ENCODE measurements around the gene HYAL3. TPM values are rescaled to one million over a fixed set of nuclear protein-coding genes. Genes with fewer than 3 reads are reported as not detected.
"Not testable (repeated sequence)": the region's sequence is repeated elsewhere in the genome, so short reads cannot be mapped to it uniquely, and the experiment has no call there.

The HYAL3 gene
- total RNA-seq, 2 experiments from 2014 or later: 3.0 to 3.2 TPM

GRCh38 chr3:50274371-50275104 is 24.7 kb downstream of the HYAL3 start:
- peak; percentile 75 for TF ChIP-seq CTCF (IDR thresholded peaks at IDR 0.05)
- H3K27me3 ChIP-seq (ENCODE audit: control insufficient read depth in 1 of 2, insufficient read depth in 2 of 2, low read length in 2 of 2): peaks cover 37 to 45% of the 10 kb centered on the region in 2 experiments
- Mint-ChIP-seq H3K4me1 (ENCODE audit: low read depth) (peaks cover 30% of the 10 kb centered on the region), H3K9me3 (no peaks in the 10 kb centered on the region), H3K27me3 (peaks cover 50% of the 10 kb centered on the region), H3K27ac (no peak overlapping the region), H3K4me3 (no peak overlapping the region), H3K36me3 (ENCODE audit: low read depth) (no peaks in the 10 kb centered on the region)
- H3K27ac ChIP-seq (ENCODE audit: low read depth in 1 of 2, low read length in 2 of 2): no peak overlapping the region
- CTCF ChIA-PET: interaction anchor here (1.2 to 2.6 kb wide), 5 partner anchors 9 to 80 kb away, joined by 3 to 11 read pairs (median 4); no protein-coding TSS in a partner anchor
- ATAC-seq (ENCODE audit: poor library complexity) (peak; percentile 62), DNase-seq (peak; percentile 36 to 87 (median 66))
- H3K4me1 ChIP-seq (ENCODE audit: insufficient read depth, low read length): peaks cover 40% of the 10 kb centered on the region
- H3K36me3 ChIP-seq (ENCODE audit: insufficient read depth, low read length): no peaks in the 10 kb centered on the region
- H3K9me3 ChIP-seq (ENCODE audit: control insufficient read depth in 1 of 2, insufficient read depth in 1 of 2, low read length in 2 of 2): peaks cover 0 to 17% of the 10 kb centered on the region in 2 experiments
- intact Hi-C loops (cut with DNase I, micrococcal nuclease): loop anchor here (1.0 to 10.0 kb wide), 3 partner anchors 50 to 270 kb away; no protein-coding TSS in a partner anchor
- POLR2A ChIA-PET: interaction anchor here (0.9 kb wide), 1 partner anchor 28 kb away, joined by 3 read pairs; no protein-coding TSS in a partner anchor
- H3K4me3 ChIP-seq (ENCODE audit: low read length): no peak overlapping the region

DNA sequence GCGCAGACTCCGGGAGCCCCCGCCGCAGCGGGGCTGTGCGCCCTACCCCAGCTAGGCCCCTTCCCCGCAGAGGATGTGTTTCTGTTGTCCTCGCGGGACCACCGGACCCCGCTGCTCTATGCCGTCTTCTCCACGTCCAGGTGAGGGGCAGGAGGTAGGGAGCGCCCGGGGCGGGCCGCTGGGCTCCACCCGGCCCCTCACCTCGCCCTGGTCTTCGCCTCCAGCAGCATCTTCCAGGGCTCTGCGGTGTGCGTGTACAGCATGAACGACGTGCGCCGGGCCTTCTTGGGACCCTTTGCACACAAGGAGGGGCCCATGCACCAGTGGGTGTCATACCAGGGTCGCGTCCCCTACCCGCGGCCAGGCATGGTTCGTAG is 25.5 kb downstream of the HYAL3 start:
- H3K27me3 Mint-ChIP-seq: peaks cover 52% of the 10 kb centered on the region
- Histone ChIP-seq H3K4me1 (ENCODE audit: insufficient read depth, low read length) (peaks cover 40% of the 10 kb centered on the region), H3K4me3 (ENCODE audit: low read length) (no peak overlapping the region), H3K9me3 (ENCODE audit: control insufficient read depth in 1 of 2, insufficient read depth in 1 of 2, low read length in 2 of 2) (peaks cover 0 to 17% of the 10 kb centered on the region in 2 experiments), H3K36me3 (ENCODE audit: insufficient read depth, low read length) (no peaks in the 10 kb centered on the region), H3K27me3 (ENCODE audit: control insufficient read depth in 1 of 2, insufficient read depth in 2 of 2, low read length in 2 of 2) (peaks cover 35 to 45% of the 10 kb centered on the region in 2 experiments), H3K27ac (ENCODE audit: low read depth in 1 of 2, low read length in 2 of 2) (no peak overlapping the region)
- H3K27ac Mint-ChIP-seq: no peak overlapping the region
- no peak overlapping the region for H3K4me3 Mint-ChIP-seq
- intact Hi-C loops (cut with DNase I, micrococcal nuclease): loop anchor here (1.0 to 10.0 kb wide), 7 partner anchors 27 to 271 kb away; no protein-coding TSS in a partner anchor
- DNase-seq: no peak
- ATAC-seq (ENCODE audit: poor library complexity): no peak
- H3K4me1 Mint-ChIP-seq (ENCODE audit: low read depth): peaks cover 30% of the 10 kb centered on the region
- ChIA-PET POLR2A (no interaction called here), CTCF (no interaction called here)
- H3K36me3 Mint-ChIP-seq (ENCODE audit: low read depth): no peaks in the 10 kb centered on the region
- no peaks in the 10 kb centered on the region for H3K9me3 Mint-ChIP-seq
- no peak for TF ChIP-seq CTCF (IDR thresholded peaks at IDR 0.05)

DNA sequence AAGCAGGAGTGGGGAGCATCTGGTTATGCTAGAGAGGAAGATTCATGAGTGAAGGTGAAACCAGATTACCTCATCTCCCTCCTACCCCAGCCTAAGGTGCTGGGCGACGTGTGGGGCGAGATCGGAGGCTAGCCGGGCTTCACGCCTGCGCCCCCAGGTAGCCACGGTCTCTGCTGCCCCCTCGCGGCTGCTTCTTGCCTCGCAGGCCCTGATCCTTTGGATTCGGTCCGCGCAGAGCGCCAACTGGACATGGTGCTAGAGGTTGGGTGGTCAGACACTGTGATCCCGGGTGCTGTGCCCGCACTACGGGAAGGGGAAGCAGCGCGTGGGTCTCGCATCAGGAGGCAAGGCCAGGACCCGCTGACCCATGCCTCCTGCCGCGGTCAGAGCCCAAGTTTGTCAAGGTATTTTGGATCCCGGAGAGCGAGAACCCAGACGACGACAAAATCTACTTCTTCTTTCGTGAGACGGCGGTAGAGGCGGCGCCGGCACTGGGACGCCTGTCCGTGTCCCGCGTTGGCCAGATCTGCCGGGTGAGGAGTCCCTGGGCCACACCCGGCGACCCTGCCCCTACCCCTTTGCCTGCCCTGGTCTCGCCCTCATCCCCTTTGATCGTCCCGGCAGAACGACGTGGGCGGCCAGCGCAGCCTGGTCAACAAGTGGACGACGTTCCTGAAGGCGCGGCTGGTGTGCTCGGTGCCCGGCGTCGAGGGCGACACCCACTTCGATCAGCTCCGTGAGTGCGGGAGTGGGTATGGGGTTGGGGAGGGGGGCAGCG is 26.1 kb downstream of the HYAL3 start:
- ChIA-PET CTCF (interaction anchor here (0.9 kb wide), 1 partner anchor 78 kb away, joined by 3 read pairs; no protein-coding TSS in a partner anchor), POLR2A (no interaction called here)
- H3K36me3 Mint-ChIP-seq (ENCODE audit: low read depth): no peaks in the 10 kb centered on the region
- peak; percentile 70 to 92 (median 84) for DNase-seq
- Histone ChIP-seq H3K36me3 (ENCODE audit: insufficient read depth, low read length) (no peaks in the 10 kb centered on the region), H3K4me3 (ENCODE audit: low read length) (peak overlapping the region; percentile 6), H3K9me3 (ENCODE audit: control insufficient read depth in 1 of 2, insufficient read depth in 1 of 2, low read length in 2 of 2) (peaks cover 0 to 17% of the 10 kb centered on the region in 2 experiments), H3K4me1 (ENCODE audit: insufficient read depth, low read length) (peaks cover 40% of the 10 kb centered on the region), H3K27me3 (ENCODE audit: control insufficient read depth in 1 of 2, insufficient read depth in 2 of 2, low read length in 2 of 2) (peaks cover 35 to 45% of the 10 kb centered on the region in 2 experiments), H3K27ac (ENCODE audit: low read depth in 1 of 2, low read length in 2 of 2) (no peak overlapping the region)
- peak; percentile 78 for ATAC-seq (ENCODE audit: poor library complexity)
- peaks cover 30% of the 10 kb centered on the region for H3K4me1 Mint-ChIP-seq (ENCODE audit: low read depth)
- intact Hi-C loops (cut with DNase I, micrococcal nuclease): loop anchor here (1.0 to 10.0 kb wide), 6 partner anchors 26 to 272 kb away; no protein-coding TSS in a partner anchor
- H3K9me3 Mint-ChIP-seq: no peaks in the 10 kb centered on the region
- peak; percentile 92 for TF ChIP-seq CTCF (IDR thresholded peaks at IDR 0.05)
- no peak overlapping the region for H3K27ac Mint-ChIP-seq
- H3K27me3 Mint-ChIP-seq: peaks cover 52% of the 10 kb centered on the region
- H3K4me3 Mint-ChIP-seq: peak overlapping the region; percentile 48

GRCh38 chr3:50272538-50272910 is 26.7 kb downstream of the HYAL3 start:
- DNase-seq; H3K27ac Mint-ChIP-seq; H3K9me3 Mint-ChIP-seq; H3K36me3 Mint-ChIP-seq (ENCODE audit: low read depth); H3K4me3 ChIP-seq (ENCODE audit: low read length); H3K36me3 ChIP-seq (ENCODE audit: insufficient read depth, low read length); H3K27ac ChIP-seq (ENCODE audit: low read depth in 1 of 2, low read length in 2 of 2); H3K4me3 Mint-ChIP-seq; POLR2A ChIA-PET; ATAC-seq (ENCODE audit: poor library complexity): not testable (repeated sequence)
- Histone ChIP-seq H3K4me1 (ENCODE audit: insufficient read depth, low read length) (peaks cover 40% of the 10 kb centered on the region), H3K27me3 (ENCODE audit: control insufficient read depth in 1 of 2, insufficient read depth in 2 of 2, low read length in 2 of 2) (peaks cover 35 to 41% of the 10 kb centered on the region in 2 experiments), H3K9me3 (ENCODE audit: control insufficient read depth in 1 of 2, insufficient read depth in 1 of 2, low read length in 2 of 2) (peaks cover 0 to 17% of the 10 kb centered on the region in 2 experiments)
- H3K4me1 Mint-ChIP-seq (ENCODE audit: low read depth): peaks cover 30% of the 10 kb centered on the region
- CTCF ChIA-PET: interaction anchor here (0.9 to 1.4 kb wide), 2 partner anchors 45 to 78 kb away, joined by 3 to 4 read pairs; no protein-coding TSS in a partner anchor
- H3K27me3 Mint-ChIP-seq: peaks cover 48% of the 10 kb centered on the region
- intact Hi-C loops (cut with DNase I, micrococcal nuclease): loop anchor here (2.0 to 10.0 kb wide), 2 partner anchors 26 to 272 kb away; no protein-coding TSS in a partner anchor
